SK-N-SH (cell line): ENCODE measurements around the gene CCT2. TPM values are rescaled to one million over a fixed set of nuclear protein-coding genes. Genes with fewer than 3 reads are reported as not detected.

ENCODE experiments used
- CTCF ChIA-PET: fragments of 300-600, 350-600 bp; formaldehyde crosslinking; extraction: SDS; loops from one replicate; lab custom pipeline; 2021; lab: Yijun Ruan, JAX
- POLR2A ChIA-PET: fragments of 350-600 bp; sonication (Branson Sonifier 250); formaldehyde crosslinking; extraction: SDS; loops from one replicate; lab custom pipeline; 2020; ENCODE audit warnings: antibody characterized with exemption, inconsistent platforms; lab: Yijun Ruan, JAX
- DNase-seq: peaks from one replicate; pipeline ENCODE4 v3.0.0; 2012
- H2AFZ ChIP-seq: fragments of 200-600 bp; sonication (generic); 2 replicates; pipeline ENCODE4 v1.8.1; 2016; ENCODE audit warnings: antibody characterized with exemption, mild to moderate bottlenecking, low read depth
- H3F3A ChIP-seq: fragments of 200-600 bp; sonication (generic); replicated peaks from 2 replicates; pipeline ENCODE3; 2016; ENCODE audit warnings: antibody characterized with exemption, mild to moderate bottlenecking; ENCODE audit not compliant: insufficient read depth
- H3K27ac ChIP-seq, 2 experiments: fragments of 200-500 bp in 1 of 2; fragments of 200-600 bp in 1 of 2; sonication (Bioruptor generic) in 1 of 2; sonication (generic), shearing (Covaris generic) in 1 of 2; 2 replicates each; pipeline versions ENCODE4 v1.5.1 to v1.6.1; 2014 to 2016; ENCODE audit warnings: low read depth in 2 of 2, inconsistent platforms in 1 of 2, low read length in 1 of 2, mild to moderate bottlenecking in 1 of 2, mixed read lengths in 1 of 2
- H3K27me3 ChIP-seq: fragments of 200-600 bp; sonication (generic), shearing (Covaris generic); 2 replicates; pipeline ENCODE4 v1.6.1; 2016; ENCODE audit warnings: mixed run types; ENCODE audit not compliant: insufficient read depth
- H3K36me3 ChIP-seq, 2 experiments: fragments of 200-500 bp in 1 of 2; fragments of 200-600 bp in 1 of 2; sonication (Bioruptor generic) in 1 of 2; sonication (generic) in 1 of 2; replicated peaks in 1 of 2; 2 replicates each; pipeline versions ENCODE3 to v1.5.1; 2014 to 2016; ENCODE audit warnings: low read length in 1 of 2, mild to moderate bottlenecking in 1 of 2; ENCODE audit not compliant: insufficient read depth in 2 of 2, control insufficient read depth in 1 of 2
- H3K4me1 ChIP-seq, 2 experiments: fragments of 200-500 bp in 1 of 2; fragments of 200-600 bp in 1 of 2; sonication (Bioruptor generic) in 1 of 2; sonication (generic), shearing (Covaris generic) in 1 of 2; 2 replicates each; pipeline versions ENCODE4 v1.5.1 to v1.6.1; 2014 to 2016; ENCODE audit warnings: low read depth in 1 of 2, low read length in 1 of 2, mixed run types in 1 of 2; ENCODE audit not compliant: insufficient read depth in 2 of 2, control insufficient read depth in 1 of 2
- H3K4me2 ChIP-seq: fragments of 200-600 bp; sonication (generic), shearing (Covaris generic); 2 replicates; pipeline ENCODE4 v1.6.1; 2017; ENCODE audit warnings: mixed run types
- H3K4me3 ChIP-seq, 2 experiments: fragments of 200-500 bp in 1 of 2; fragments of 200-600 bp in 1 of 2; sonication (Bioruptor generic) in 1 of 2; sonication (generic), shearing (Covaris generic) in 1 of 2; 2 replicates each; pipeline versions ENCODE4 v1.5.1 to v1.8.1; 2014 to 2016; ENCODE audit warnings: low read depth in 2 of 2, inconsistent platforms in 1 of 2, low read length in 1 of 2, mild to moderate bottlenecking in 1 of 2, mixed read lengths in 1 of 2, moderate library complexity in 1 of 2
- H3K79me2 ChIP-seq: fragments of 200-600 bp; sonication (generic); 2 replicates; pipeline ENCODE4 v1.8.1; 2017; ENCODE audit warnings: mild to moderate bottlenecking; ENCODE audit not compliant: insufficient read depth
- H3K9ac ChIP-seq: fragments of 200-600 bp; sonication (generic); 2 replicates; pipeline ENCODE4 v1.6.1; 2017; ENCODE audit warnings: mixed run types
- H3K9me2 ChIP-seq: fragments of 200-600 bp; sonication (generic); 2 replicates; pipeline ENCODE4 v1.6.1; 2017; ENCODE audit warnings: mixed run types
- H3K9me3 ChIP-seq: fragments of 200-600 bp; sonication (generic); 2 replicates; pipeline ENCODE4 v1.6.1; 2017; ENCODE audit warnings: mixed run types, mild to moderate bottlenecking, moderate library complexity
- H4K20me1 ChIP-seq: fragments of 200-600 bp; sonication (generic); 2 replicates; pipeline ENCODE4 v1.6.1; 2017; ENCODE audit warnings: mild to moderate bottlenecking, mixed run types; ENCODE audit not compliant: insufficient read depth
- CHD2 ChIP-seq: fragments of 150-350 bp; IDR thresholded peaks from 2 replicates; pipeline ENCODE4 v1.6.1; 2018; ENCODE audit warnings: low read length; ENCODE audit not compliant: partially characterized antibody
- ELF1 ChIP-seq: IDR thresholded peaks from 2 replicates; pipeline ENCODE4 v1.4.0; 2012
- EP300 ChIP-seq, 2 experiments: IDR thresholded peaks; 2 replicates each; pipeline versions ENCODE4 v1.4.0 to v1.6.1; 2012; ENCODE audit warnings: borderline replicate concordance in 1 of 2, low read depth in 1 of 2, low read length in 1 of 2
- FOSL2 ChIP-seq: IDR thresholded peaks from 2 replicates; pipeline ENCODE4 v1.4.0; 2012; ENCODE audit warnings: low read depth, mild to moderate bottlenecking, moderate library complexity, borderline replicate concordance
- FOXM1 ChIP-seq: IDR thresholded peaks from 2 replicates; pipeline ENCODE4 v1.4.0; 2012; ENCODE audit warnings: low read depth, mild to moderate bottlenecking
- IRF3 ChIP-seq: fragments of 150-350 bp; IDR thresholded peaks from 2 replicates; pipeline ENCODE4 v1.6.1; 2016; ENCODE audit warnings: mild to moderate bottlenecking, low read depth, low read length
- JUND ChIP-seq: IDR thresholded peaks from 2 replicates; pipeline ENCODE4 v1.4.0; 2012
- MEF2A ChIP-seq: IDR thresholded peaks from 2 replicates; pipeline ENCODE4 v1.4.0; 2012; ENCODE audit warnings: low read depth, borderline replicate concordance
- MXI1 ChIP-seq: IDR thresholded peaks from 2 replicates; pipeline ENCODE4 v1.6.1; 2012; ENCODE audit warnings: mild to moderate bottlenecking, low read depth, low read length, improper control_type of control experiment
- NFIC ChIP-seq: IDR thresholded peaks from 2 replicates; pipeline ENCODE4 v1.4.0; 2012; ENCODE audit warnings: borderline replicate concordance
- PBX3 ChIP-seq: IDR thresholded peaks from 2 replicates; pipeline ENCODE4; 2012
- POLR2AphosphoS5 ChIP-seq: IDR thresholded peaks from 2 replicates; pipeline ENCODE4 v1.6.1; 2012; ENCODE audit warnings: low read depth, low read length
- RAD21 ChIP-seq: IDR thresholded peaks from 2 replicates; pipeline ENCODE4 v1.6.1; 2012; ENCODE audit warnings: mild to moderate bottlenecking, low read length
- RXRA ChIP-seq: IDR thresholded peaks from 2 replicates; pipeline ENCODE4 v1.4.0; 2012; ENCODE audit warnings: low read depth, mild to moderate bottlenecking, borderline replicate concordance
- TAF1 ChIP-seq: IDR thresholded peaks from 2 replicates; pipeline ENCODE4 v1.6.1; 2012; ENCODE audit warnings: low read depth, mild to moderate bottlenecking, low read length, moderate library complexity, borderline replicate concordance
- TEAD4 ChIP-seq: IDR thresholded peaks from 2 replicates; pipeline ENCODE4 v1.4.0; 2012; ENCODE audit warnings: mild to moderate bottlenecking, borderline replicate concordance; ENCODE audit not compliant: insufficient read depth
- USF1 ChIP-seq: IDR thresholded peaks from 2 replicates; pipeline ENCODE4 v1.4.0; 2012; ENCODE audit warnings: low read depth, borderline replicate concordance
- USF2 ChIP-seq: fragments of 150-350 bp; IDR thresholded peaks from 2 replicates; pipeline ENCODE4 v1.6.1; 2017; ENCODE audit warnings: antibody characterized with exemption, low read length, low read depth, borderline replicate concordance
- YY1 ChIP-seq: IDR thresholded peaks from 2 replicates; pipeline ENCODE4 v1.4.0; 2012; ENCODE audit warnings: low read depth, mild to moderate bottlenecking
- ZBTB33 ChIP-seq: IDR thresholded peaks from 2 replicates; pipeline ENCODE4 v1.4.0; 2012; ENCODE audit warnings: low read depth, borderline replicate concordance
- WGBS: methylation state at CpG from one replicate; pipeline ENCODE4 v1.1.6; 2017; ENCODE audit warnings: low lambda C conversion rate; 5-methylcytosine and 5-hydroxymethylcytosine counted together
- polyA plus RNA-seq, 3 experiments: library from polyadenylated mRNA; depleted of rRNA; stranded (reverse); fragments of >200 nt; gene quantifications; 2 replicates each; pipeline ENCODE4 v1.2.3, GENCODE V29; 2012

CCT2 gene
- polyA plus RNA-seq, 1 of the 3 experiments (the other 2 are of a cell fraction): 181 TPM

GRCh38 chr12:69610126-69610525 lies 24.9 kb downstream of the CCT2 start:
- no peaks in the 10 kb centered on the region for H3K9me3 ChIP-seq
- no peak overlapping the region for H3K27ac ChIP-seq
- H3K27me3 ChIP-seq: no peaks in the 10 kb centered on the region
- H3K9me2 ChIP-seq: no peaks in the 10 kb centered on the region
- no peaks in the 10 kb centered on the region for H3F3A ChIP-seq
- TF ChIP-seq YY1 (no peak), TEAD4 (no peak), CHD2 (no peak), IRF3 (no peak), POLR2AphosphoS5 (no peak), NFIC (no peak), ZBTB33 (no peak), JUND (no peak), EP300 (IDR thresholded peaks at IDR 0.05; ENCODE audit: borderline replicate concordance in 1 of 2, low read depth in 1 of 2, low read length in 1 of 2) (no peak), MEF2A (no peak), FOXM1 (no peak), USF1 (no peak), PBX3 (no peak)
- no peak overlapping the region for H3K4me2 ChIP-seq
- H3K9ac ChIP-seq: no peak overlapping the region
- no peak overlapping the region for H3K4me3 ChIP-seq
- no peaks in the 10 kb centered on the region for H3K36me3 ChIP-seq
- no peaks in the 10 kb centered on the region for H3K79me2 ChIP-seq
- 79% methylated on average over 15 of the region's 15 CpGs for WGBS
- no peaks in the 10 kb centered on the region for H4K20me1 ChIP-seq
- POLR2A ChIA-PET: interaction anchor here (1.4 kb wide), 1 partner anchor 11 kb away, joined by 3 read pairs; no protein-coding TSS in a partner anchor
- CTCF ChIA-PET: interaction anchor here (1.2 to 2.0 kb wide), 4 partner anchors 10 to 140 kb away, joined by 3 to 10 read pairs (median 4); partner anchors contain the start of gene FRS2
- H2AFZ ChIP-seq: no peak overlapping the region
- DNase-seq: no peak
- H3K4me1 ChIP-seq: no peaks in the 10 kb centered on the region

GRCh38 chr12:69610729-69611128 lies 25.5 kb downstream of the CCT2 start, which contains the start of gene LRRC10:
Gene LRRC10, minus strand, starts transcription at chr12:69610907. Its CDS starts 69 bp downstream, at chr12:69610838.
- Histone ChIP-seq H3K36me3 (no peaks in the 10 kb centered on the region), H3K27ac (no peak within 1 kb of the TSS), H3K9ac (no peak within 1 kb of the TSS), H3K4me2 (no peak within 1 kb of the TSS), H3K9me3 (no peaks in the 10 kb centered on the region), H4K20me1 (no peaks in the 10 kb centered on the region), H3K79me2 (no peaks in the 10 kb centered on the region), H3F3A (no peaks in the 10 kb centered on the region), H3K4me3 (no peak within 1 kb of the TSS), H3K9me2 (no peaks in the 10 kb centered on the region), H2AFZ (no peak within 1 kb of the TSS), H3K27me3 (no peaks in the 10 kb centered on the region), H3K4me1 (no peaks in the 10 kb centered on the region)
- 89% methylated on average over 9 of the region's 11 CpGs for WGBS
- POLR2A ChIA-PET: no interaction called here
- no peak for DNase-seq
- CTCF ChIA-PET: interaction anchor here (1.2 to 2.0 kb wide), 3 partner anchors 9 to 140 kb away, joined by 3 to 10 read pairs (median 6); partner anchors contain the start of gene FRS2
- TF ChIP-seq POLR2AphosphoS5 (no peak), FOSL2 (no peak), ELF1 (no peak), USF2 (no peak), TEAD4 (no peak), TAF1 (no peak), MXI1 (no peak), USF1 (no peak), RAD21 (no peak), IRF3 (no peak), CHD2 (no peak), RXRA (no peak)
